Endothelial cell (in vitro differentiated cells): ENCODE measurements around the gene GNAO1. TPM values are rescaled to one million over a fixed set of nuclear protein-coding genes. Genes with fewer than 3 reads are reported as not detected.

Experiments used
- DNase-seq: peaks from one replicate; pipeline ENCODE4 v3.0.0; 2021; ENCODE audit warnings: low spot score
- H3K27ac Mint-ChIP-seq: one replicate; pipeline ENCODE4 v1.8.0; 2021; ENCODE audit warnings: mixed read lengths, inconsistent platforms; ENCODE audit not compliant: unreplicated experiment
- H3K27me3 Mint-ChIP-seq: one replicate; pipeline ENCODE4 v1.8.0; 2021; ENCODE audit warnings: mild to moderate bottlenecking, moderate library complexity, mixed read lengths, inconsistent platforms; ENCODE audit not compliant: unreplicated experiment
- H3K36me3 Mint-ChIP-seq: one replicate; pipeline ENCODE4 v1.8.0; 2021; ENCODE audit warnings: mild to moderate bottlenecking, low read depth, mixed read lengths, inconsistent platforms; ENCODE audit not compliant: unreplicated experiment
- H3K4me1 Mint-ChIP-seq: one replicate; pipeline ENCODE4 v1.8.0; 2021; ENCODE audit warnings: mild to moderate bottlenecking, mixed read lengths, inconsistent platforms; ENCODE audit not compliant: unreplicated experiment
- H3K4me3 Mint-ChIP-seq: one replicate; pipeline ENCODE4 v1.8.0; 2021; ENCODE audit warnings: mild to moderate bottlenecking, mixed read lengths, inconsistent platforms; ENCODE audit not compliant: unreplicated experiment
- H3K9me3 Mint-ChIP-seq: one replicate; pipeline ENCODE4 v1.8.0; 2021; ENCODE audit warnings: mixed read lengths, inconsistent platforms; ENCODE audit not compliant: unreplicated experiment
- total RNA-seq: library from RNA; stranded (reverse); fragmentation: NEBNext Ultra II Directional; extraction: Animal tissue kit (Norgen Biotek cat#: 25700); gene quantifications from one replicate; pipeline ENCODE4 v1.2.1, GENCODE V29; 2021; ENCODE audit not compliant: unreplicated experiment
- TF ChIP-seq, protein P1 (sequence below): fragments of 200-600 bp; sonication (generic); IDR thresholded peaks from one replicate; pipeline ENCODE4 v1.5.0; 2021; ENCODE audit warnings: antibody characterized with exemption; ENCODE audit not compliant: unreplicated experiment

The GNAO1 gene
- total RNA-seq, 1 donor from 2014 or later = 0.69 TPM

DNA sequence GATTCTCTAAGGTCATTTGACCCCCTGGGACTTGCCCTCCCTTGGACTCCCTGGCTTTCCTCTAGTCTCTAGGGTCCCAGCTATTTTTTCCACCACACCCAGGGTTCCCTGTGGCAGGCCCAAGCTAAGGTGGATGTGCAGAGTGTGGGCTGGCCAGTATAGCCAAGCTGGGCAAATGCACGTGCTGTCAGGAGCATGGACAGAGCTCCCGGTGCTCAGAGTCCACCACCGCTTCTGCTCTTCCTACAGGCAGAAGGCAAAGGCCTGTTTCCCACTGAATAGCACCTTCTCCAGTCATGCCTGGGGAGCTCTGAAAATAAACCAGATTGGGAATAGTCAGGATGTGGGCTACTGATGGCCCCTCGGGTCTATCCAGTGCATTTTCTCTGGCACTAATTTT, 53.3 kb downstream of the GNAO1 start:
- Mint-ChIP-seq H3K27me3 (peaks cover 7% of the 10 kb centered on the region), H3K4me1 (no peaks in the 10 kb centered on the region), H3K4me3 (no peak overlapping the region), H3K36me3 (no peaks in the 10 kb centered on the region), H3K27ac (no peak overlapping the region), H3K9me3 (no peaks in the 10 kb centered on the region)
- DNase-seq = no peak
- TF ChIP-seq, protein P1, sequence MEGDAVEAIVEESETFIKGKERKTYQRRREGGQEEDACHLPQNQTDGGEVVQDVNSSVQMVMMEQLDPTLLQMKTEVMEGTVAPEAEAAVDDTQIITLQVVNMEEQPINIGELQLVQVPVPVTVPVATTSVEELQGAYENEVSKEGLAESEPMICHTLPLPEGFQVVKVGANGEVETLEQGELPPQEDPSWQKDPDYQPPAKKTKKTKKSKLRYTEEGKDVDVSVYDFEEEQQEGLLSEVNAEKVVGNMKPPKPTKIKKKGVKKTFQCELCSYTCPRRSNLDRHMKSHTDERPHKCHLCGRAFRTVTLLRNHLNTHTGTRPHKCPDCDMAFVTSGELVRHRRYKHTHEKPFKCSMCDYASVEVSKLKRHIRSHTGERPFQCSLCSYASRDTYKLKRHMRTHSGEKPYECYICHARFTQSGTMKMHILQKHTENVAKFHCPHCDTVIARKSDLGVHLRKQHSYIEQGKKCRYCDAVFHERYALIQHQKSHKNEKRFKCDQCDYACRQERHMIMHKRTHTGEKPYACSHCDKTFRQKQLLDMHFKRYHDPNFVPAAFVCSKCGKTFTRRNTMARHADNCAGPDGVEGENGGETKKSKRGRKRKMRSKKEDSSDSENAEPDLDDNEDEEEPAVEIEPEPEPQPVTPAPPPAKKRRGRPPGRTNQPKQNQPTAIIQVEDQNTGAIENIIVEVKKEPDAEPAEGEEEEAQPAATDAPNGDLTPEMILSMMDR = no peak

DNA sequence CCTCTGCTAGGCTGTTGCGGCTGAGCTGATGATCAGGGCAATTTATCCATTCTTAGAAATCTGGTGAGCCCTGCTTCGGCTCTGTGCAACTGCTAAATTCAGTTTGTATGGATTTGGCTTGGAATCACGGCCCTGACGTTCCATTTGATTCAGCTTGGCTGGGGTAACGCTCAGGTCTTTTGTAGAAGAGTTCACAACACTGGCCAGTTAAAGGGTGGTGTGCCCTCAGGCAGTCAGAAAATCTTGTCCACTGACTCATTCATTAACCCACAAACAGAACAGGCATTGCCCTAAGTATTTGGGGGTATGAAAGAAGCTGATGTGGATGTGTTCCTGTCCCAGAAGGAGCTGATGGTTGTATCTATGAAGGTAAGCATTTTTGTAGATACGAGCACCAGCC, 53.9 kb downstream of the GNAO1 start:
- H3K4me3 Mint-ChIP-seq = no peak overlapping the region
- no peaks in the 10 kb centered on the region for H3K4me1 Mint-ChIP-seq
- DNase-seq = no peak
- peaks cover 7% of the 10 kb centered on the region for H3K27me3 Mint-ChIP-seq
- no peaks in the 10 kb centered on the region for H3K36me3 Mint-ChIP-seq
- no peak overlapping the region for H3K27ac Mint-ChIP-seq
- TF ChIP-seq, protein P1 = no peak
- H3K9me3 Mint-ChIP-seq = no peaks in the 10 kb centered on the region

DNA sequence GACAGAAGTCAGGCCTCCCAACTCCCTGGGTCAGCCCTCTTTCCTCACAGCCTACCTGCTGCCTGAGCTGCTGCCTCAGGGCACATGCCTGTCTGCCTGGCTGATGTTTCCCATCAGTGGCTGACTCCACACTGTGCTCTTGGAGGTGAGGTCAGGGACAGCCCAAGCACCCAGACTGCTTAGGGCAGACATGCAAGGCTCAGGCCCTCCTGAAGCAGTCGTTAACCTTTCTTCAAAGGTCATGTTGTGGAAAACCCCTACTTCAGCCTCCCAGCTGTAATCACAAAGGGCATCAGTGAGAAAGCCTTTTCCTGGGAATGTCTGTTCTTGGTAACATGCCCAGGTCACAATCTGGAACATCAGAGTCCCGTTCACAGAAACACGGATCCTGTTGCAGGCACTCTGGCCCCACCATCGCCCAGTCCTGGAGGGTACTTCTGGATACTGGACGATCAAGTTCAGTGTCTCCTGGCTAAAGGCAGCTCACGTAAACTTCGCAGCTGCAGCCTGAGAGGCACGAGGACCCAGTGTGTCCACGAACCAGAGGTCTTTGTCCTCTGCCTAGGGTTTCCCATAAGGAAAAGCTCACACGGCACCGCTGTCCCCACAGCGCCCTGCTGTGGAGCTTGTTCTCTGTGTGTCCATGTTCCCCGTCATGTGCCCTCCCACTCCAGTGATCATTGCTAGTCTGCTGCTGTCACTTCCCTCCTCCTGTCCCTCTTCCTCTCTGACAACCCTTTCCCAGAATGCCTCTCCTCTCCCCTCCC, 54.9 kb downstream of the GNAO1 start:
- Mint-ChIP-seq H3K4me1 (no peaks in the 10 kb centered on the region), H3K36me3 (no peaks in the 10 kb centered on the region), H3K9me3 (no peaks in the 10 kb centered on the region), H3K27ac (no peak overlapping the region), H3K4me3 (no peak overlapping the region), H3K27me3 (peaks cover 7% of the 10 kb centered on the region)
- TF ChIP-seq, protein P1 = no peak
- no peak for DNase-seq

DNA sequence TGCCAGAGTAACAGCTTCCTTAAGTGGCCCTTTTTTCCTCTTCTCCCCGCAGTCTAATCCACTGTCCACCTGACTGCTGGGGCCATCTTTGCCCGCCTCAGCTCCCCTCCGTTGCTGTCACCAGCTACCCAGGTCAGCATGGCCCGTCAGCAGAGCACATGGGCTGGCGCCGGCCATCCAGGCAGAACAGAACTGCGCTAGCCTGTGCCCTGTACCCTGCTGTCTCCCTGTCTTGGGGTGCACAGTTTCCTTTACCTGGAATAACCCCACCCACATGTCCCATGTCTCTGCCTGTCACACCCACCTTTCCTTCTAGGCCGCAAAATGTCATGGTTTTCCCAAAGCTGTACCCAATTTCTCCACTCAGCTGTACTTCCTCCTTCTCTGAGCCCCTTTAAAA, 55.7 kb downstream of the GNAO1 start:
- Mint-ChIP-seq H3K27me3 (peaks cover 7% of the 10 kb centered on the region), H3K27ac (no peak overlapping the region), H3K36me3 (no peaks in the 10 kb centered on the region), H3K4me1 (no peaks in the 10 kb centered on the region), H3K9me3 (no peaks in the 10 kb centered on the region), H3K4me3 (no peak overlapping the region)
- TF ChIP-seq, protein P1 = no peak
- no peak for DNase-seq

DNA sequence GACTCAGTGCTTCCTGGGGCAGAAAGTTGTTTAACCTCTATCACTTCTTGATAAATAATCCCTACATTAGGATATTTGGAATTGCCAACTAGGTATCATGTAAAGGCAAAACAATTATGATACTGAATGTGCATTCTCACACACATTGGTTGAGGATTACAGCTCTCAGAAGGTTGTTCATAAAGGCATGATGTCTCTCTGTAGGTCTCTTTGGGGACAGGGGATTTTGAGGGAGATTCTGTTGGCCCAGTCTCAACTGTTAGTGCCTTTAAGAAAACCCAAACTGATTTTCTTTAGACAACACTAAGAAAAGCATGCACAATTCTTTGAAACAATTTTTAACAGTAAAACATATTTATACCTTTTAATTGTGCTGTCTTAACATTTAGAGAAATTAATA, 56.5 kb downstream of the GNAO1 start:
- Mint-ChIP-seq H3K4me1 (no peaks in the 10 kb centered on the region), H3K27ac (no peak overlapping the region), H3K9me3 (no peaks in the 10 kb centered on the region), H3K27me3 (peaks cover 7% of the 10 kb centered on the region), H3K36me3 (no peaks in the 10 kb centered on the region), H3K4me3 (no peak overlapping the region)
- TF ChIP-seq, protein P1 = no peak
- no peak for DNase-seq
